CD4-positive, CD25-positive, alpha-beta regulatory T cell (primary cell): Measurements from ENCODE around the gene GALNT2. TPM values are rescaled to one million over a fixed set of nuclear protein-coding genes. Genes with fewer than 3 reads are reported as not detected.
A peak's percentile ranks its signal among the peaks of the same experiment; 100 is the strongest.

Source experiments
- ATAC-seq, 2 donors: fragments of 150-1000 bp; cut with Tn5 transposase; one replicate each; pipeline ENCODE4 v1.10.0; 2021; ENCODE audit warnings: low read depth in 2 of 2, moderate number of reproducible peaks in 2 of 2, moderate library complexity in 1 of 2
- DNase-seq, 3 donors: peaks; one replicate each; pipeline versions ENCODE4 v3.0.0 to v3.0.0-alpha.2; 2012 to 2022; ENCODE audit warnings: mixed read lengths in 1 of 3
- H3K27ac ChIP-seq: one replicate; pipeline ENCODE4 v1.7.0; 2013; ENCODE audit warnings: mild to moderate bottlenecking, low read length; ENCODE audit not compliant: insufficient read depth, poor library complexity, severe bottlenecking
- H3K27me3 ChIP-seq: one replicate; pipeline ENCODE4 v1.7.0; 2013; ENCODE audit warnings: low read length; ENCODE audit not compliant: control insufficient read depth, insufficient read depth
- H3K36me3 ChIP-seq: one replicate; pipeline ENCODE4 v1.7.0; 2013; ENCODE audit warnings: mild to moderate bottlenecking, low read length, moderate library complexity; ENCODE audit not compliant: control insufficient read depth, insufficient read depth
- H3K4me1 ChIP-seq: 2 replicates; pipeline ENCODE4 v1.7.0; 2013; ENCODE audit warnings: mild to moderate bottlenecking, low read length; ENCODE audit not compliant: insufficient read depth, control insufficient read depth, poor library complexity, severe bottlenecking
- H3K4me3 ChIP-seq: one replicate; pipeline ENCODE4 v1.7.0; 2013; ENCODE audit warnings: low read depth, mild to moderate bottlenecking, low read length, moderate library complexity
- H3K9me3 ChIP-seq, 2 experiments: 1 replicate in 1 of 2; 2 replicates in 1 of 2; pipeline ENCODE4 v1.7.0; 2013; ENCODE audit warnings: low read length in 2 of 2, mild to moderate bottlenecking in 1 of 2, moderate library complexity in 1 of 2; ENCODE audit not compliant: control insufficient read depth in 2 of 2
- H3K27ac Mint-ChIP-seq, 3 donors: one replicate each; pipeline ENCODE4 v1.8.0; 2020 to 2022; ENCODE audit warnings: mild to moderate bottlenecking in 3 of 3, mixed read lengths in 3 of 3, moderate library complexity in 2 of 3
- H3K27me3 Mint-ChIP-seq: one replicate; pipeline ENCODE4 v1.8.0; 2022; ENCODE audit warnings: mild to moderate bottlenecking, mixed read lengths
- H3K36me3 Mint-ChIP-seq: one replicate; pipeline ENCODE4 v1.8.0; 2020; ENCODE audit warnings: mixed read lengths
- H3K4me1 Mint-ChIP-seq, 4 donors: one replicate each; pipeline ENCODE4 v1.8.0; 2020 to 2022; ENCODE audit warnings: mixed read lengths in 4 of 4, mild to moderate bottlenecking in 1 of 4
- H3K4me3 Mint-ChIP-seq, 4 donors: one replicate each; pipeline ENCODE4 v1.8.0; 2020 to 2022; ENCODE audit warnings: mild to moderate bottlenecking in 4 of 4, mixed read lengths in 4 of 4, moderate library complexity in 3 of 4
- H3K9me3 Mint-ChIP-seq, 7 donors: one replicate each; pipeline ENCODE4 v1.8.0; 2020 to 2022; ENCODE audit warnings: mixed read lengths in 7 of 7, mild to moderate bottlenecking in 3 of 7, moderate library complexity in 2 of 7
- polyA plus RNA-seq, 4 donors: library from polyadenylated mRNA; unstranded; fragments of 300-500 nt; fragmentation: Illumina TruSeq; gene quantifications; one replicate each; pipeline ENCODE4 v1.2.3, GENCODE V29; 2021
- total RNA-seq: library from RNA; stranded (reverse); gene quantifications from one replicate; pipeline ENCODE4 v1.2.3, GENCODE V29; 2022

The GALNT2 gene
- total and polyA plus RNA-seq, 5 donors from 2014 or later: 10.9 to 15.8 (median 13.1) TPM

DNA sequence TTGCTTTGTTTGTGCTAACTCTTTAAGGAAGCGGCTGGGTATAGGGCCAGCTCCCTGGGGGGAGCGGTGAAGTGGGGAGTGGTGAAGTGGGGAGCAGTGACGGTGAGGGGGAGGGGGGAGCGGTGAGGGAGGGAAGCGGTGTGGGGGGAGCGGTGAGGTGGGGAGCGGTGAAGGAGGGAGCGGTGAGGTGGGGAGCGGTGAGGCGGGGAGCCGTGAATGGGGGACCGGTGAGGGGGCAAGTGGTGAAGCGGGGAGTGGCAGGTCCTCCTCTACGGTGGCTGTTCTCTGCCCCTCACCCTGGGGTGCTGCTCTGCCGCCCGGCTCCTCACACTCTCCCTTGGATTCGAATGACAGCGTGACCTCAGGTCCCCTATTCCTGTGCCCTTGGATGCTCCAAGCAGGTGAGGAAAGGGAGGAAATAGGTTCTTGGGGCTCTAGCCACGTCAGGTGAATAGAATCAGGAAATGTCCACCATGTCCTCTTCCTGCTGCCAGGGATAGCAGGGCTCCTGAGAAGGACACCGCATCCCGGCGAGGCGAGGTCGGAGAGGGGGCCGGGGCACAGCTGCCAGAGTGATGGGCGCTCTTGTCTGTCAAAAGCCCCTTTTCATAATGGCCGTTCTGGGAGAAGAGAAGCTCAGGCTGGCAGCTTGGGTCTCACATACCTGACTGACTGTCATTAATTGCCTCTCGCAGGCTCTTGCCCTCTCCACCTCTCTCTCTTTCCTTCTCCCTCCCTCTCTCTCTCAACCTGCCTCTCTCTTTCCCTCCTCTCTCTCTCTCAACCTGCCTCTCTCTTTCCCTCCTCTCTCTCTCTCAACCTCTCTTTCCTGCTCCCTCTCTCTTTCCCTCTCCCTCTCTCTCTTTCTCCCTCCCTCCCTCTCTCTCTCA, 224.9 kb downstream of the GALNT2 start:
- ATAC-seq: no peak
- H3K27me3 Mint-ChIP-seq: peaks cover 30% of the 10 kb centered on the region

GRCh38 chr1:230292689-230293389, 225.8 kb downstream of the GALNT2 start:
- Mint-ChIP-seq H3K27me3 (peaks cover 30% of the 10 kb centered on the region), H3K27ac (peak overlapping the region in 1 of 3 donors; percentile 69)
- DNase-seq: no peak

More for the DNA sequence above, 224.9 kb downstream of the GALNT2 start:
- no peak overlapping the region for H3K27ac ChIP-seq
- DNase-seq: no peak
- H3K9me3 ChIP-seq: no peaks in the 10 kb centered on the region
- Mint-ChIP-seq H3K36me3 (no peaks in the 10 kb centered on the region), H3K4me1 (peaks cover 0 to 5% (median 0%) of the 10 kb centered on the region in 4 donors), H3K27ac (no peak overlapping the region), H3K9me3 (peaks cover 0 to 4% (median 0%) of the 10 kb centered on the region in 7 donors), H3K4me3 (no peak overlapping the region)
- no peaks in the 10 kb centered on the region for H3K36me3 ChIP-seq
- H3K4me1 ChIP-seq: no peaks in the 10 kb centered on the region
- no peak overlapping the region for H3K4me3 ChIP-seq
- H3K27me3 ChIP-seq: no peaks in the 10 kb centered on the region

GRCh38 chr1:230293390-230293700, 226.3 kb downstream of the GALNT2 start:
- peaks cover 30% of the 10 kb centered on the region for H3K27me3 Mint-ChIP-seq
- H3K4me3 ChIP-seq: no peak overlapping the region
- no peak overlapping the region for H3K4me3 Mint-ChIP-seq
- ATAC-seq: no peak
- no peak overlapping the region for H3K27ac ChIP-seq
- no peak for DNase-seq
- peaks cover 0 to 4% (median 0%) of the 10 kb centered on the region in 7 donors for H3K9me3 Mint-ChIP-seq
- H3K36me3 ChIP-seq: no peaks in the 10 kb centered on the region
- no peaks in the 10 kb centered on the region for H3K4me1 ChIP-seq
- H3K27ac Mint-ChIP-seq: no peak overlapping the region
- H3K36me3 Mint-ChIP-seq: no peaks in the 10 kb centered on the region
- no peaks in the 10 kb centered on the region for H3K27me3 ChIP-seq
- no peaks in the 10 kb centered on the region for H3K9me3 ChIP-seq
- H3K4me1 Mint-ChIP-seq: peaks cover 0 to 5% (median 0%) of the 10 kb centered on the region in 4 donors

More at GRCh38 chr1:230292689-230293389, 225.8 kb downstream of the GALNT2 start:
- Histone ChIP-seq H3K4me1 (no peaks in the 10 kb centered on the region), H3K27ac (no peak overlapping the region), H3K4me3 (no peak overlapping the region), H3K9me3 (no peaks in the 10 kb centered on the region), H3K27me3 (no peaks in the 10 kb centered on the region), H3K36me3 (no peaks in the 10 kb centered on the region)
- Mint-ChIP-seq H3K4me3 (no peak overlapping the region), H3K9me3 (peaks cover 0 to 4% (median 0%) of the 10 kb centered on the region in 7 donors), H3K4me1 (peaks cover 0 to 5% (median 0%) of the 10 kb centered on the region in 4 donors), H3K36me3 (no peaks in the 10 kb centered on the region)
- ATAC-seq: no peak

DNA sequence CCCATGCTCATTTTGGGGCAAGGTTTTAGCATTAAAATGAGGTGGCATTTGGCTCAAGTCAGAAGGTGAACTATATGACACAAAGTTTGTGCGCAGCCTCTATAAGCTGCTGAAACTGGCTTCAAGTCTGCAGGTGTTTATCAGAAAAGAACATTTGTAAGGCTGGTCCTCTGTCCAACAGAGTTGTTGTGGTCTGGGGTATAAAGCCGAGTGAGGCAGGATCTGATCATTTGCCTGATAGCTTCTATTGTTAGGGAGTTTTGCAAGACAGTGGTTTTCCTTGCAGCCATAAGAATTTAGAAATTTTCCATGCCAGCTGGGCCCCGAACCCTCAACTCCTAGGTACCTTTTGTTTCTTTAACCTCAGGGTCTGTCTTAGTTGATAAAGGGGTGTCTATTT, 228.3 kb downstream of the GALNT2 start:
- ATAC-seq (no peak), DNase-seq (no peak)
- Histone ChIP-seq H3K27ac (no peak overlapping the region), H3K4me1 (no peaks in the 10 kb centered on the region), H3K9me3 (no peaks in the 10 kb centered on the region), H3K4me3 (no peak overlapping the region), H3K27me3 (no peaks in the 10 kb centered on the region), H3K36me3 (no peaks in the 10 kb centered on the region)
- Mint-ChIP-seq H3K9me3 (peaks cover 0 to 4% (median 0%) of the 10 kb centered on the region in 7 donors), H3K4me3 (no peak overlapping the region), H3K4me1 (peaks cover 0 to 5% (median 0%) of the 10 kb centered on the region in 4 donors), H3K36me3 (no peaks in the 10 kb centered on the region), H3K27ac (no peak overlapping the region), H3K27me3 (peaks cover 23% of the 10 kb centered on the region)

- DNase-seq (no peak), ATAC-seq (no peak)
- no peaks in the 10 kb centered on the region for H3K9me3 ChIP-seq
- Mint-ChIP-seq H3K4me1 (no peaks in the 10 kb centered on the region), H3K27me3 (peaks cover 9% of the 10 kb centered on the region), H3K9me3 (peaks cover 0 to 7% (median 0%) of the 10 kb centered on the region in 7 donors), H3K36me3 (no peaks in the 10 kb centered on the region), H3K4me3 (no peak overlapping the region), H3K27ac (no peak overlapping the region)
- no peak overlapping the region for H3K4me3 ChIP-seq
- H3K27me3 ChIP-seq: no peaks in the 10 kb centered on the region
- H3K36me3 ChIP-seq: no peaks in the 10 kb centered on the region
- H3K27ac ChIP-seq: no peak overlapping the region
- H3K4me1 ChIP-seq: no peaks in the 10 kb centered on the region
Measured at GRCh38 chr1:230299191-230300006, 232.4 kb downstream of the GALNT2 start.

- DNase-seq: no peak
- H3K27ac ChIP-seq: no peak overlapping the region
Measured at GRCh38 chr1:230300322-230301301, 233.6 kb downstream of the GALNT2 start.

More at GRCh38 chr1:230300322-230301301, 233.6 kb downstream of the GALNT2 start:
- no peak overlapping the region for H3K27ac Mint-ChIP-seq
- H3K4me1 Mint-ChIP-seq: peaks cover 0 to 6% (median 3%) of the 10 kb centered on the region in 4 donors
- Histone ChIP-seq H3K9me3 (no peaks in the 10 kb centered on the region), H3K36me3 (no peaks in the 10 kb centered on the region), H3K27me3 (no peaks in the 10 kb centered on the region), H3K4me3 (no peak overlapping the region), H3K4me1 (no peaks in the 10 kb centered on the region)
- no peaks in the 10 kb centered on the region for H3K36me3 Mint-ChIP-seq
- H3K27me3 Mint-ChIP-seq: peaks cover 4% of the 10 kb centered on the region
- no peak for ATAC-seq
- peaks cover 0 to 3% (median 0%) of the 10 kb centered on the region in 7 donors for H3K9me3 Mint-ChIP-seq
- no peak overlapping the region for H3K4me3 Mint-ChIP-seq
